Measurements from ENCODE around the gene OR10G2. TPM values are rescaled to one million over a fixed set of nuclear protein-coding genes. Genes with fewer than 3 reads are reported as not detected.

The OR10G2 gene
- polyA plus RNA-seq, 1 donor (not counting 4 experiments of a cell fraction or from before 2014, with no cell fraction given): not detected

GRCh38 chr14:21672116-21672515, 37.4 kb upstream of the OR10G2 start:
- Histone ChIP-seq H3K27ac (ENCODE audit: control insufficient read depth, insufficient read depth, low read length) (no peak overlapping the region), H4K20me1 (ENCODE audit: control insufficient read depth, extremely low read depth, insufficient read depth, low read length) (no peaks in the 10 kb centered on the region), H3K4me1 (ENCODE audit: control insufficient read depth, extremely low read depth, insufficient read depth, low read length) (no peaks in the 10 kb centered on the region), H3K4me3 (ENCODE audit: control insufficient read depth in 2 of 3, extremely low read depth in 1 of 3, insufficient read depth in 2 of 3, low read depth in 1 of 3, low read length in 3 of 3) (no peak overlapping the region), H3K4me2 (ENCODE audit: control insufficient read depth, extremely low read depth, insufficient read depth, low read depth, low read length) (no peak overlapping the region), H3K9me1 (ENCODE audit: control insufficient read depth, extremely low read depth, insufficient read depth, low read length) (no peaks in the 10 kb centered on the region), H3K27me3 (ENCODE audit: control insufficient read depth, extremely low read depth, insufficient read depth, low read length) (no peaks in the 10 kb centered on the region), H3K9me3 (ENCODE audit: control insufficient read depth, low read depth, low read length) (no peaks in the 10 kb centered on the region), H3K9ac (ENCODE audit: control insufficient read depth, extremely low read depth, insufficient read depth, low read length) (no peak overlapping the region), H3K36me3 (ENCODE audit: control insufficient read depth in 2 of 2, extremely low read depth in 1 of 2, insufficient read depth in 2 of 2, low read length in 2 of 2) (no peaks in the 10 kb centered on the region), H3K79me2 (ENCODE audit: control insufficient read depth, insufficient read depth, low read length) (no peaks in the 10 kb centered on the region), H2AFZ (ENCODE audit: control insufficient read depth, low read length) (no peak overlapping the region)
- DNase-seq (ENCODE audit: low read depth, low spot score) (no peak), FAIRE-seq (no peak)
- dilution Hi-C loops (cut with MboI; ENCODE audit: extremely low pct_ligation_motif_present, low sequenced_read_pairs): no loop called here
- no peak for TF ChIP-seq CTCF (optimal IDR thresholded peaks at IDR 0.05 in 1 of 3, IDR thresholded peaks at IDR 0.05 in 1 of 3, conservative IDR thresholded peaks at IDR 0.05 in 1 of 3; ENCODE audit: extremely low read depth in 1 of 3, insufficient read depth in 2 of 3, low read length in 3 of 3)

- Histone ChIP-seq H2AFZ (ENCODE audit: control insufficient read depth, low read length) (no peak overlapping the region), H3K79me2 (ENCODE audit: control insufficient read depth, insufficient read depth, low read length) (no peaks in the 10 kb centered on the region), H3K4me1 (ENCODE audit: control insufficient read depth, extremely low read depth, insufficient read depth, low read length) (no peaks in the 10 kb centered on the region), H3K27ac (ENCODE audit: control insufficient read depth, insufficient read depth, low read length) (no peak overlapping the region), H3K9me3 (ENCODE audit: control insufficient read depth, low read depth, low read length) (no peaks in the 10 kb centered on the region), H3K4me3 (ENCODE audit: control insufficient read depth in 2 of 3, extremely low read depth in 1 of 3, insufficient read depth in 2 of 3, low read depth in 1 of 3, low read length in 3 of 3) (no peak overlapping the region), H3K27me3 (ENCODE audit: control insufficient read depth, extremely low read depth, insufficient read depth, low read length) (no peaks in the 10 kb centered on the region), H3K9ac (ENCODE audit: control insufficient read depth, extremely low read depth, insufficient read depth, low read length) (no peak overlapping the region), H3K9me1 (ENCODE audit: control insufficient read depth, extremely low read depth, insufficient read depth, low read length) (no peaks in the 10 kb centered on the region), H3K36me3 (ENCODE audit: control insufficient read depth in 2 of 2, extremely low read depth in 1 of 2, insufficient read depth in 2 of 2, low read length in 2 of 2) (no peaks in the 10 kb centered on the region), H4K20me1 (ENCODE audit: control insufficient read depth, extremely low read depth, insufficient read depth, low read length) (no peaks in the 10 kb centered on the region), H3K4me2 (ENCODE audit: control insufficient read depth, extremely low read depth, insufficient read depth, low read depth, low read length) (no peak overlapping the region)
- dilution Hi-C loops (cut with MboI; ENCODE audit: extremely low pct_ligation_motif_present, low sequenced_read_pairs): no loop called here
- TF ChIP-seq EZH2 (IDR thresholded peaks at IDR 0.05; ENCODE audit: low read length) (no peak), CTCF (optimal IDR thresholded peaks at IDR 0.05 in 1 of 3, IDR thresholded peaks at IDR 0.05 in 1 of 3, conservative IDR thresholded peaks at IDR 0.05 in 1 of 3; ENCODE audit: extremely low read depth in 1 of 3, insufficient read depth in 2 of 3, low read length in 3 of 3) (no peak)
- FAIRE-seq (no peak), DNase-seq (ENCODE audit: low read depth, low spot score) (no peak)
These were observed 36.6 kb upstream of the OR10G2 start for GRCh38 chr14:21671371-21671770.
